Measurements from ENCODE around the gene ZNF473.

- TF ChIP-seq CTCF (IDR thresholded peaks at IDR 0.05; ENCODE audit: low read depth, low read length) (no peak), POLR2A (IDR thresholded peaks at IDR 0.05; ENCODE audit: extremely low read depth, insufficient read length) (no peak)
- TF ChIP-seq, protein P1, sequence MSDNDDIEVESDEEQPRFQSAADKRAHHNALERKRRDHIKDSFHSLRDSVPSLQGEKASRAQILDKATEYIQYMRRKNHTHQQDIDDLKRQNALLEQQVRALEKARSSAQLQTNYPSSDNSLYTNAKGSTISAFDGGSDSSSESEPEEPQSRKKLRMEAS (IDR thresholded peaks at IDR 0.05; ENCODE audit: low read depth, low read length): no peak
Observed at GRCh38 chr19:50047671-50048070, 21.9 kb downstream of the ZNF473 start.

Measured in NB4 (cell line).